ENCODE results near the gene ZDHHC16. TPM values are rescaled to one million over a fixed set of nuclear protein-coding genes. Genes with fewer than 3 reads are reported as not detected.
A peak's percentile ranks its signal among the peaks of the same experiment; 100 is the strongest.

Gene ZDHHC16
- total RNA-seq, 4 donors from 2014 or later, result 12.1 to 21.8 (median 16.1) TPM

- 62 to 81% methylated on average over 3 of the region's 3 CpGs for WGBS, 2 donors
- TF ChIP-seq CTCF (IDR thresholded peaks at IDR 0.05) (no peak), POLR2A (IDR thresholded peaks at IDR 0.05) (no peak)
- no peak for DNase-seq (ENCODE audit: low spot score in 2 of 2)
- H3K4me3 ChIP-seq (ENCODE audit: low read depth, poor library complexity, severe bottlenecking), result no peak overlapping the region
- intact Hi-C loops (cut with DNase I; ENCODE audit: low total_unique reads), result no loop called here
These were observed 10.7 kb downstream of the ZDHHC16 start for GRCh38 chr10:97456686-97457065.

GRCh38 chr10:97459111-97459510, 13.1 kb downstream of the ZDHHC16 start:
- TF ChIP-seq POLR2A (IDR thresholded peaks at IDR 0.05) (no peak), CTCF (IDR thresholded peaks at IDR 0.05) (no peak)
- no peak overlapping the region for H3K4me3 ChIP-seq (ENCODE audit: low read depth, poor library complexity, severe bottlenecking)
- no peak for DNase-seq (ENCODE audit: low spot score in 2 of 2)
- intact Hi-C loops (cut with DNase I; ENCODE audit: low total_unique reads), result no loop called here
- 79 to 83% methylated on average over 7 of the region's 7 CpGs for WGBS, 2 donors

GRCh38 chr10:97459933-97460332, 14.0 kb downstream of the ZDHHC16 start:
- no peak overlapping the region for H3K4me3 ChIP-seq (ENCODE audit: low read depth, poor library complexity, severe bottlenecking)
- intact Hi-C loops (cut with DNase I; ENCODE audit: low total_unique reads), result loop anchor here (10.0 kb wide), 2 partner anchors 95 to 155 kb away; no protein-coding TSS in a partner anchor
- no peak for DNase-seq (ENCODE audit: low spot score in 2 of 2)
- WGBS, 2 donors, result 78 to 91% methylated on average over 7 of the region's 7 CpGs
- no peak for TF ChIP-seq CTCF (IDR thresholded peaks at IDR 0.05)
- TF ChIP-seq POLR2A (IDR thresholded peaks at IDR 0.05), result no peak

- intact Hi-C loops (cut with DNase I; ENCODE audit: low total_unique reads), result loop anchor here (10.0 kb wide), 2 partner anchors 92 to 152 kb away; no protein-coding TSS in a partner anchor
- 86 to 91% methylated on average over 2 of the region's 2 CpGs for WGBS, 2 donors
- TF ChIP-seq POLR2A (IDR thresholded peaks at IDR 0.05) (no peak), CTCF (IDR thresholded peaks at IDR 0.05) (no peak)
These were observed 16.3 kb downstream of the ZDHHC16 start for GRCh38 chr10:97462309-97462708.

GRCh38 chr10:97463363-97464132, 17.6 kb downstream of the ZDHHC16 start:
- H3K4me3 ChIP-seq (ENCODE audit: low read depth, poor library complexity, severe bottlenecking), result no peak overlapping the region
- peak in 1 of 3 donors; percentile 86 for TF ChIP-seq CTCF (IDR thresholded peaks at IDR 0.05)
- no peak for TF ChIP-seq POLR2A (IDR thresholded peaks at IDR 0.05)
- 70 to 71% methylated on average over 4 of the region's 4 CpGs for WGBS, 2 donors
- peak in 1 of 2 donors; percentile 43 for DNase-seq (ENCODE audit: low spot score in 2 of 2)
- intact Hi-C loops (cut with DNase I; ENCODE audit: low total_unique reads), result loop anchor here (10.0 kb wide), 2 partner anchors 91 to 151 kb away; no protein-coding TSS in a partner anchor

More at GRCh38 chr10:97462309-97462708, 16.3 kb downstream of the ZDHHC16 start:
- no peak for DNase-seq (ENCODE audit: low spot score in 2 of 2)
- H3K4me3 ChIP-seq (ENCODE audit: low read depth, poor library complexity, severe bottlenecking), result no peak overlapping the region

All from lower leg skin (tissue), 4 donors.